Type B pancreatic cell (in vitro differentiated cells): ENCODE measurements around the gene SLC9A8. TPM values are rescaled to one million over a fixed set of nuclear protein-coding genes. Genes with fewer than 3 reads are reported as not detected.

ENCODE experiments used
- DNase-seq: peaks from one replicate; pipeline ENCODE4 v3.0.0; 2021; ENCODE audit warnings: mixed read lengths; ENCODE audit not compliant: unreplicated experiment; ENCODE audit errors: extremely low spot score
- H3K27ac Mint-ChIP-seq: 2 replicates; pipeline ENCODE4 v1.8.0; 2021; ENCODE audit warnings: mild to moderate bottlenecking, mixed read lengths
- H3K27me3 Mint-ChIP-seq: 2 replicates; pipeline ENCODE4 v1.8.0; 2021; ENCODE audit warnings: mixed read lengths
- H3K36me3 Mint-ChIP-seq: 2 replicates; pipeline ENCODE4 v1.8.0; 2021; ENCODE audit warnings: mixed read lengths
- H3K4me1 Mint-ChIP-seq: one replicate; pipeline ENCODE4 v1.8.0; 2021; ENCODE audit warnings: mixed read lengths; ENCODE audit not compliant: unreplicated experiment
- H3K4me3 Mint-ChIP-seq: 2 replicates; pipeline ENCODE4 v1.8.0; 2021; ENCODE audit warnings: mild to moderate bottlenecking, mixed read lengths
- H3K9me3 Mint-ChIP-seq: 2 replicates; pipeline ENCODE4 v1.8.0; 2021; ENCODE audit warnings: mixed read lengths
- long read RNA-seq: library from polyadenylated mRNA; unstranded; transcript quantifications from one replicate; pipeline ENCODE4 v2.0.0, GENCODE V29; 2020
- total RNA-seq: library from RNA; stranded (reverse); gene quantifications from 2 replicates; pipeline ENCODE4 v1.2.1, GENCODE V29; 2021; ENCODE audit warnings: low replicate concordance
- TF ChIP-seq, protein P1 (sequence below): fragments of 200-600 bp; sonication (generic); conservative IDR thresholded peaks from 2 replicates; pipeline ENCODE4 v1.5.0; 2021; ENCODE audit warnings: antibody characterized with exemption, mild to moderate bottlenecking

The SLC9A8 gene, protein sequence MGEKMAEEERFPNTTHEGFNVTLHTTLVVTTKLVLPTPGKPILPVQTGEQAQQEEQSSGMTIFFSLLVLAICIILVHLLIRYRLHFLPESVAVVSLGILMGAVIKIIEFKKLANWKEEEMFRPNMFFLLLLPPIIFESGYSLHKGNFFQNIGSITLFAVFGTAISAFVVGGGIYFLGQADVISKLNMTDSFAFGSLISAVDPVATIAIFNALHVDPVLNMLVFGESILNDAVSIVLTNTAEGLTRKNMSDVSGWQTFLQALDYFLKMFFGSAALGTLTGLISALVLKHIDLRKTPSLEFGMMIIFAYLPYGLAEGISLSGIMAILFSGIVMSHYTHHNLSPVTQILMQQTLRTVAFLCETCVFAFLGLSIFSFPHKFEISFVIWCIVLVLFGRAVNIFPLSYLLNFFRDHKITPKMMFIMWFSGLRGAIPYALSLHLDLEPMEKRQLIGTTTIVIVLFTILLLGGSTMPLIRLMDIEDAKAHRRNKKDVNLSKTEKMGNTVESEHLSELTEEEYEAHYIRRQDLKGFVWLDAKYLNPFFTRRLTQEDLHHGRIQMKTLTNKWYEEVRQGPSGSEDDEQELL
- 8.6 and 9.4 TPM in 2 replicates for total RNA-seq
- long read RNA-seq, partial matches to known transcripts, result 3 of 8 reads
- long read RNA-seq, other reads (novel, unspliced or antisense), result 5 of 8 reads

- TF ChIP-seq, protein P1, sequence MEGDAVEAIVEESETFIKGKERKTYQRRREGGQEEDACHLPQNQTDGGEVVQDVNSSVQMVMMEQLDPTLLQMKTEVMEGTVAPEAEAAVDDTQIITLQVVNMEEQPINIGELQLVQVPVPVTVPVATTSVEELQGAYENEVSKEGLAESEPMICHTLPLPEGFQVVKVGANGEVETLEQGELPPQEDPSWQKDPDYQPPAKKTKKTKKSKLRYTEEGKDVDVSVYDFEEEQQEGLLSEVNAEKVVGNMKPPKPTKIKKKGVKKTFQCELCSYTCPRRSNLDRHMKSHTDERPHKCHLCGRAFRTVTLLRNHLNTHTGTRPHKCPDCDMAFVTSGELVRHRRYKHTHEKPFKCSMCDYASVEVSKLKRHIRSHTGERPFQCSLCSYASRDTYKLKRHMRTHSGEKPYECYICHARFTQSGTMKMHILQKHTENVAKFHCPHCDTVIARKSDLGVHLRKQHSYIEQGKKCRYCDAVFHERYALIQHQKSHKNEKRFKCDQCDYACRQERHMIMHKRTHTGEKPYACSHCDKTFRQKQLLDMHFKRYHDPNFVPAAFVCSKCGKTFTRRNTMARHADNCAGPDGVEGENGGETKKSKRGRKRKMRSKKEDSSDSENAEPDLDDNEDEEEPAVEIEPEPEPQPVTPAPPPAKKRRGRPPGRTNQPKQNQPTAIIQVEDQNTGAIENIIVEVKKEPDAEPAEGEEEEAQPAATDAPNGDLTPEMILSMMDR, result peak; percentile 66
- peaks cover 17% of the 10 kb centered on the region for H3K4me1 Mint-ChIP-seq
These were observed at the start of gene SLC9A8 for GRCh38 chr20:49812507-49813304. Gene SLC9A8 (plus strand): TSS chr20:49812828. CDS start chr20:49812923, 95 bp downstream.

GRCh38 chr20:49762940-49763766 lies 49.5 kb upstream of the SLC9A8 start:
- no peak overlapping the region for H3K4me3 Mint-ChIP-seq
- no peaks in the 10 kb centered on the region for H3K36me3 Mint-ChIP-seq
- peaks cover 6% of the 10 kb centered on the region for H3K9me3 Mint-ChIP-seq
- DNase-seq, result no peak
- TF ChIP-seq, protein P1, result no peak
- H3K27me3 Mint-ChIP-seq, result no peaks in the 10 kb centered on the region
- peaks cover 20% of the 10 kb centered on the region for H3K4me1 Mint-ChIP-seq
- H3K27ac Mint-ChIP-seq, result no peak overlapping the region

More at GRCh38 chr20:49812507-49813304, at the start of gene SLC9A8:
- peak; percentile 89 for DNase-seq
- Mint-ChIP-seq H3K4me3 (peak within 1 kb of the TSS; percentile 93), H3K27ac (peak within 1 kb of the TSS; percentile 94), H3K36me3 (no peaks in the 10 kb centered on the region), H3K9me3 (no peaks in the 10 kb centered on the region), H3K27me3 (no peaks in the 10 kb centered on the region)

DNA sequence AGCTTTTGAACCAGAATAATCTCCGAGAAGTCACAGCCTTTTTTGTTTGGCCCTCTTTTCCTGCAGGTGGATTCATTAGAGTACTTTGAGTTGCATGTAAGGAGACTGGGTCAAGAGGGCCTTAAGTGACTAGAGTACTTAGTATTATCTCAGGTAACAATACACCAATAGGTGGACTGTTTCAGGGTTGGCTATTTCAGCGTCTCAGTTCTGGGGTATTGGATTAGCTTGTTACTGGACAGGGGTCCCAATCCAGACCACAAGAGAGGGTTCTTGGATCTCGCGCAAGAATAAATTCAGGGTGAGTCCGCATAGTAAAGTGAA lies 47.3 kb upstream of the SLC9A8 start:
- H3K27ac Mint-ChIP-seq, result peak overlapping the region; percentile 85
- TF ChIP-seq, protein P1, result no peak
- H3K9me3 Mint-ChIP-seq, result peaks cover 9% of the 10 kb centered on the region
- no peak for DNase-seq
- peak overlapping the region; percentile 5 for H3K4me3 Mint-ChIP-seq
- no peaks in the 10 kb centered on the region for H3K36me3 Mint-ChIP-seq
- H3K4me1 Mint-ChIP-seq, result peaks cover 19% of the 10 kb centered on the region
- no peaks in the 10 kb centered on the region for H3K27me3 Mint-ChIP-seq

DNA sequence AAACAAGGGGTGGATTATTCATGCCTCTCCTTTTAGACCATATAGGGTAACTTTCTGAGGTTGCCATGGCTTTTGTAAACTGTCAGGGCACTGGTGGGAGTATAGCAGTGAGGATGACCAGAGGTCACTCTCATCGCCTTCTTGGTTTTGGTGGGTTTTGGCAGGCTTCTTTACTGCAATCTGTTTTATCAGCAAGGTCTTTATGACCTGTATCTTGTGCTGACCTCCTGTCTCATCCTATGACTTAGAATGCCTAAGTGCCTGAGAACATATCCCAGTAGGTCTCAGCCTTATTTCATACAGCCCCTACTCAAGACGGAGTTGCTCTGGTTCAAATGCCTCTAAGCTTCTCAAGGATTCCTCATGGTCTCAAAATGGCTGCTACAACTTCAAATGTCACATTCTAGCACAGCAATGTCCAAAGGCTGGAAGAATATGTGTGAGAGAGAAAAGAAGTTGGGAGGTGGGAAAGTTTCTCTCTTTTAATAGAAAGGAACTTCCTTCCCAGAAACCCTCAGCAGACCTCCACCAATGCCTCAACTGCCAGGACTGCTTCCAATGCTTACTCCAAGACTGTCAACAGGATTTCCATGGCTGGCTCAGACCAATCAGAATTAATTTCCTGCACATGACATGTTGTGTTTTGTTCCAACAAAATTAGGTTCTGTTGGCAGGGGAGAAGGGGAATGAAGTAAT lies 46.6 kb upstream of the SLC9A8 start:
- no peaks in the 10 kb centered on the region for H3K36me3 Mint-ChIP-seq
- TF ChIP-seq, protein P1, result no peak
- peaks cover 19% of the 10 kb centered on the region for H3K4me1 Mint-ChIP-seq

More for the DNA sequence above, 46.6 kb upstream of the SLC9A8 start:
- H3K27me3 Mint-ChIP-seq, result no peaks in the 10 kb centered on the region
- H3K4me3 Mint-ChIP-seq, result no peak overlapping the region
- peak overlapping the region; percentile 85 for H3K27ac Mint-ChIP-seq
- peaks cover 9% of the 10 kb centered on the region for H3K9me3 Mint-ChIP-seq
- no peak for DNase-seq
